GM23338 (cell line): ENCODE measurements around the gene MNX1. TPM values are rescaled to one million over a fixed set of nuclear protein-coding genes. Genes with fewer than 3 reads are reported as not detected.

Experiments
- ATAC-seq: fragments of 200-7000 bp; cut with Tn5 transposase; 3 replicates; pipeline ENCODE4 v1.9.1; 2020
- DNase-seq: peaks from one replicate; pipeline ENCODE4 v3.0.0-alpha.2; 2015; ENCODE audit warnings: low spot score
- H2AFZ ChIP-seq: fragments of 200-600 bp; sonication (generic); 2 replicates; pipeline ENCODE4 v1.8.0; 2016; ENCODE audit warnings: antibody characterized with exemption, mild to moderate bottlenecking, moderate library complexity
- H3F3A ChIP-seq: fragments of 200-600 bp; sonication (generic); replicated peaks from 2 replicates; pipeline ENCODE4 v1.8.0; 2017; ENCODE audit warnings: antibody characterized with exemption, mixed run types, low read depth
- H3K27ac ChIP-seq: fragments of 200-600 bp; sonication (generic); 2 replicates; pipeline ENCODE4 v1.6.1; 2016; ENCODE audit warnings: low read depth
- H3K27me3 ChIP-seq: fragments of 200-600 bp; sonication (generic); 2 replicates; pipeline ENCODE4 v1.8.0; 2016; ENCODE audit warnings: mild to moderate bottlenecking, mixed run types, moderate library complexity; ENCODE audit not compliant: insufficient read depth
- H3K36me3 ChIP-seq: fragments of 200-600 bp; sonication (generic); 2 replicates; pipeline ENCODE4 v1.8.0; 2016; ENCODE audit warnings: mild to moderate bottlenecking; ENCODE audit not compliant: insufficient read depth
- H3K4me1 ChIP-seq: fragments of 200-600 bp; sonication (generic); 2 replicates; pipeline ENCODE4 v1.8.0; 2016; ENCODE audit warnings: mild to moderate bottlenecking, moderate library complexity; ENCODE audit not compliant: insufficient read depth
- H3K4me2 ChIP-seq: fragments of 200-600 bp; sonication (generic); 2 replicates; pipeline ENCODE4 v1.7.1; 2017; ENCODE audit warnings: mixed run types
- H3K4me3 ChIP-seq: fragments of 200-600 bp; sonication (generic); 2 replicates; pipeline ENCODE4 v1.6.1; 2016; ENCODE audit warnings: mixed run types
- H3K79me2 ChIP-seq: fragments of 200-600 bp; sonication (generic); replicated peaks from 2 replicates; pipeline ENCODE4 v1.8.0; 2017; ENCODE audit warnings: mild to moderate bottlenecking; ENCODE audit not compliant: insufficient read depth
- H3K9me2 ChIP-seq: fragments of 200-600 bp; sonication (generic); 2 replicates; pipeline ENCODE4 v1.8.0; 2017; ENCODE audit not compliant: insufficient read depth
- H4K20me1 ChIP-seq: fragments of 200-600 bp; sonication (generic); replicated peaks from 2 replicates; pipeline ENCODE4 v1.8.0; 2017; ENCODE audit warnings: mild to moderate bottlenecking; ENCODE audit not compliant: insufficient read depth
- H3K27ac Mint-ChIP-seq: 2 replicates; pipeline ENCODE4 v1.8.0; 2020; ENCODE audit warnings: inconsistent platforms, mild to moderate bottlenecking, moderate library complexity, mixed read lengths
- H3K27me3 Mint-ChIP-seq: 3 replicates; pipeline ENCODE4 v1.8.0; 2022; ENCODE audit warnings: low read depth, mild to moderate bottlenecking, moderate library complexity, mixed read lengths, inconsistent platforms; ENCODE audit not compliant: insufficient read depth, poor library complexity
- H3K36me3 Mint-ChIP-seq: 3 replicates; pipeline ENCODE4 v1.8.0; 2021; ENCODE audit warnings: low read depth, mild to moderate bottlenecking, inconsistent platforms, moderate library complexity, mixed read lengths
- H3K4me1 Mint-ChIP-seq: 3 replicates; pipeline ENCODE4 v1.8.0; 2020; ENCODE audit warnings: mild to moderate bottlenecking, inconsistent platforms, mixed read lengths
- H3K4me3 Mint-ChIP-seq: 3 replicates; pipeline ENCODE4 v1.8.0; 2021; ENCODE audit warnings: moderate library complexity, mild to moderate bottlenecking, inconsistent platforms, mixed read lengths
- H3K9me3 Mint-ChIP-seq: 3 replicates; pipeline ENCODE4 v1.8.0; 2020; ENCODE audit warnings: moderate library complexity, mild to moderate bottlenecking, inconsistent platforms, mixed read lengths
- CREB1 ChIP-seq: fragments of 250-450 bp; sonication (Bioruptor Pico); IDR thresholded peaks from 2 replicates; pipeline ENCODE4 v1.5.0; 2020; ENCODE audit warnings: low read depth, mild to moderate bottlenecking, moderate library complexity
- EZH2 ChIP-seq: fragments of 200-600 bp; sonication (generic); IDR thresholded peaks from one replicate; pipeline ENCODE4 v1.8.0; 2017; ENCODE audit warnings: antibody characterized with exemption, mild to moderate bottlenecking, low read depth; ENCODE audit not compliant: unreplicated experiment
- JUNB ChIP-seq: IDR thresholded peaks from one replicate; pipeline ENCODE4 v1.6.1; 2016; ENCODE audit warnings: antibody characterized with exemption; ENCODE audit not compliant: unreplicated experiment
- POLR2AphosphoS5 ChIP-seq: IDR thresholded peaks from 2 replicates; pipeline ENCODE4 v1.6.1; 2016; ENCODE audit warnings: antibody characterized with exemption, low read depth
- ZNF331 ChIP-seq: fragments of 250-450 bp; sonication (Bioruptor Pico); IDR thresholded peaks from 2 replicates; pipeline ENCODE4 v1.5.0; 2020; ENCODE audit warnings: low read depth, mild to moderate bottlenecking, moderate library complexity
- polyA plus RNA-seq: library from polyadenylated mRNA; unstranded; fragments of >200 nt; fragmentation: Nextera tagmentation; extraction: Ambion mirVana; gene quantifications from 2 replicates; pipeline ENCODE4 v1.2.1, GENCODE V29; 2016
- total RNA-seq: library from RNA; depleted of rRNA; stranded (reverse); fragments of >200 nt; shearing (Covaris generic); gene quantifications from 2 replicates; pipeline ENCODE4 v1.2.3, GENCODE V29; 2014
- TF ChIP-seq, protein P1 (sequence below), 2 experiments: fragments of 200-600 bp in 1 of 2; sonication (generic) in 1 of 2; conservative IDR thresholded peaks; 2 replicates each; pipeline versions ENCODE4 v1.5.1 to v1.6.1; 2016 to 2017; ENCODE audit warnings: antibody characterized with exemption in 2 of 2, low read depth in 2 of 2, mild to moderate bottlenecking in 2 of 2, moderate library complexity in 1 of 2

Gene MNX1
- total and polyA plus RNA-seq, 2 experiments from 2014 or later = 0.14 to 0.24 TPM

DNA sequence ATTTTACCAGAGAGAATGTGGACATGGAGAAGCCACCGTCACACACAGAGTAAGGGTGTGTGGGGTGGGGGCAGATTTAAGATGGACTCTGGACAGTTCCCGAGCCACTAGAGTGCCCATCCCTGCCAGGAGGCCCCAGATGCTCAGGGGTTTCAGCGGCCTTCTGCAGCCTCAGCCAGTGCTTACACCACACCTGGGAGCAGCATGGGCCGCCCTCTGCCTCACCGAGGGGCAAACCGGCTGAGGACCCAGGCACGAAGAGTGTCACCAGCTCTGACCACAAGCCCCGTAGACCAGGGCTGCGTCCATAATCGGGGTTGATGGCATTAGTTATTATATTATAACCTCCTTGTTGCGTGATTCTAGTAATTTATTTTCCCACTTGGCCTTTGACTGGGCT lies 6.7 kb upstream of the MNX1 start:
- peak overlapping the region; percentile 17; the same call in 1 of the 3 replicates for H3K4me3 Mint-ChIP-seq
- no peak overlapping the region for H3K27ac Mint-ChIP-seq
- H3K27me3 Mint-ChIP-seq = peaks cover 98% of the 10 kb centered on the region
- no peaks in the 10 kb centered on the region for H3K36me3 Mint-ChIP-seq
- H2AFZ ChIP-seq = no peak overlapping the region
- H3K27me3 ChIP-seq = peaks cover 100% of the 10 kb centered on the region
- ATAC-seq (peak; percentile 3), DNase-seq (no peak)
- H3K4me3 ChIP-seq = peak overlapping the region; percentile 49
- no peaks in the 10 kb centered on the region for H3K9me2 ChIP-seq
- TF ChIP-seq EZH2 (peak; percentile 5), CREB1 (CRISPR knock-in tag) (no peak)
- peaks cover 79% of the 10 kb centered on the region for H3K4me1 ChIP-seq
- H3K4me2 ChIP-seq = peak overlapping the region; percentile 70
- H3K36me3 ChIP-seq = no peaks in the 10 kb centered on the region
- H3K4me1 Mint-ChIP-seq = peaks cover 57% of the 10 kb centered on the region
- peaks cover 38% of the 10 kb centered on the region for H3F3A ChIP-seq
- peaks cover 25% of the 10 kb centered on the region for H4K20me1 ChIP-seq
- H3K79me2 ChIP-seq = no peaks in the 10 kb centered on the region
- no peak overlapping the region for H3K27ac ChIP-seq
- H3K9me3 Mint-ChIP-seq = peaks cover 5% of the 10 kb centered on the region; the same call in 1 of the 3 replicates

DNA sequence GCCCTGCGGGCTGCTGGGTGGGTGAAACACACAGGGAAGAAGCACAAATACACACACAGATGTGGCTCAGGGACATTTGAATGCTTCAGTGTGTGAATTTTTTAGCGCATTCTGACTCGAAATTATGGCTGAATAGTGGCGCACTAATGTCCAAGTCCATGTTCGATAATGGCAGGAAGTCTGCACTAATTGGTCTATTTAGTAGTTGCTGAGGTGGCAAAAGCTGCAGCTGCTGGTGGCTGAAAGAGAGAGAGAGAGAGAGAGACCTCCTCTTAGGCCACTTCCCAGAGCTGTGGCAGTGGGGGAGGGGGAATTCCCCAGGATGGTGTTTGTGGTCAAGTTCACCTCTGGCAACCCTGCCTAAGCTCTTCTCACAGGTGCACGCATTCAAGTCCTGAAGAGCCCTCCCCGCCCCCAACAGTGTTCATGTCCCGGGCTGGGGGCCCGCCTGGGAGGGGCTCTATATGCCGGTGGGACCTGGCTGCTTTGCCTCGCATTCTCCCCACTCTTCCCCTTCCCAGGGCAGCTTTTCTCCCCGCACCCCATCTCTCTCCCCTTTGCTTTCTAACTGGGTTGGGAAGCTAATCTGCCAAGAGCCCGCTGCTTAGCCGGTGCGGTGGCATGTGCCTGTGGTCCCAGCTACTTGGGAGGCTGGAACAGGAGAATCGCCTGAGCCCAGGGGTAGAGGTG lies 6.0 kb upstream of the MNX1 start:
- H3K4me1 Mint-ChIP-seq = peaks cover 60% of the 10 kb centered on the region
- DNase-seq = peak; percentile 82

DNA sequence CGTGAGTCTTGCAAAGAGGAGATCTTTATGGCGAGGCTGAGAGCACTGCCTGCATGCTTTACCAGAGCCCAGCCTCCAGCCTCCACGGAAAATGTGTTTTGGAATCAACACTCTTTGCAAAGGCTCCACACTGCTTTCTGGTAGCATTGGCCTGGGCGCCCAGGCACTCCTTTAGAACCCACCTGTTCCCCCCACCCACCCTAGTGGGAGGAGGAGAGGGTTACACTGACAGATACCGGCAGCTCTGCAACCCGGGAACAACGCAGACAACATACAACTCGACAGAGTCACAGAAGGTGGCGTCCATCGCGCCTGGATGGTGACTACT lies 5.5 kb upstream of the MNX1 start:
- Mint-ChIP-seq H3K4me3 (0 out of 3 replicates have a peak overlapping the region, but pooled peaks have one; percentile 17), H3K9me3 (peaks cover 5% of the 10 kb centered on the region; the same call in 1 of the 3 replicates), H3K4me1 (peaks cover 63% of the 10 kb centered on the region), H3K36me3 (no peaks in the 10 kb centered on the region), H3K27ac (no peak overlapping the region), H3K27me3 (peaks cover 99% of the 10 kb centered on the region)
- no peaks in the 10 kb centered on the region for H3K36me3 ChIP-seq
- ATAC-seq (no peak), DNase-seq (no peak)
- peak overlapping the region; percentile 70 for H3K4me2 ChIP-seq
- H3K79me2 ChIP-seq = no peaks in the 10 kb centered on the region
- peak overlapping the region; percentile 49 for H3K4me3 ChIP-seq
- peaks cover 80% of the 10 kb centered on the region for H3K4me1 ChIP-seq
- no peak overlapping the region for H2AFZ ChIP-seq
- no peaks in the 10 kb centered on the region for H3K9me2 ChIP-seq
- H3F3A ChIP-seq = peaks cover 43% of the 10 kb centered on the region
- H4K20me1 ChIP-seq = peaks cover 26% of the 10 kb centered on the region
- no peak overlapping the region for H3K27ac ChIP-seq
- H3K27me3 ChIP-seq = peaks cover 100% of the 10 kb centered on the region
- TF ChIP-seq POLR2AphosphoS5 = no peak
- TF ChIP-seq, protein P1, sequence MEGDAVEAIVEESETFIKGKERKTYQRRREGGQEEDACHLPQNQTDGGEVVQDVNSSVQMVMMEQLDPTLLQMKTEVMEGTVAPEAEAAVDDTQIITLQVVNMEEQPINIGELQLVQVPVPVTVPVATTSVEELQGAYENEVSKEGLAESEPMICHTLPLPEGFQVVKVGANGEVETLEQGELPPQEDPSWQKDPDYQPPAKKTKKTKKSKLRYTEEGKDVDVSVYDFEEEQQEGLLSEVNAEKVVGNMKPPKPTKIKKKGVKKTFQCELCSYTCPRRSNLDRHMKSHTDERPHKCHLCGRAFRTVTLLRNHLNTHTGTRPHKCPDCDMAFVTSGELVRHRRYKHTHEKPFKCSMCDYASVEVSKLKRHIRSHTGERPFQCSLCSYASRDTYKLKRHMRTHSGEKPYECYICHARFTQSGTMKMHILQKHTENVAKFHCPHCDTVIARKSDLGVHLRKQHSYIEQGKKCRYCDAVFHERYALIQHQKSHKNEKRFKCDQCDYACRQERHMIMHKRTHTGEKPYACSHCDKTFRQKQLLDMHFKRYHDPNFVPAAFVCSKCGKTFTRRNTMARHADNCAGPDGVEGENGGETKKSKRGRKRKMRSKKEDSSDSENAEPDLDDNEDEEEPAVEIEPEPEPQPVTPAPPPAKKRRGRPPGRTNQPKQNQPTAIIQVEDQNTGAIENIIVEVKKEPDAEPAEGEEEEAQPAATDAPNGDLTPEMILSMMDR (conservative IDR thresholded peaks at IDR 0.05; ENCODE audit: low read depth in 2 of 2) = no peak

More for the DNA sequence above, 6.0 kb upstream of the MNX1 start:
- TF ChIP-seq ZNF331 (CRISPR knock-in tag) = no peak
- peak; percentile 80 for TF ChIP-seq EZH2
- no peak for TF ChIP-seq JUNB
- TF ChIP-seq, protein P1 (conservative IDR thresholded peaks at IDR 0.05; ENCODE audit: low read depth in 2 of 2) = no peak
- peaks cover 98% of the 10 kb centered on the region for H3K27me3 Mint-ChIP-seq
- H2AFZ ChIP-seq = no peak overlapping the region
- ATAC-seq = peak; percentile 2
- H3K79me2 ChIP-seq = no peaks in the 10 kb centered on the region
- H3K36me3 Mint-ChIP-seq = no peaks in the 10 kb centered on the region
- H3K27ac ChIP-seq = no peak overlapping the region
- H3K4me3 ChIP-seq = peak overlapping the region; percentile 49
- H3K9me2 ChIP-seq = no peaks in the 10 kb centered on the region
- H3K4me2 ChIP-seq = peak overlapping the region; percentile 70
- no peak overlapping the region for H3K27ac Mint-ChIP-seq
- H3K4me3 Mint-ChIP-seq = 0 out of 3 replicates have a peak overlapping the region, but pooled peaks have one; percentile 24
- H3K27me3 ChIP-seq = peaks cover 100% of the 10 kb centered on the region
- peaks cover 80% of the 10 kb centered on the region for H3K4me1 ChIP-seq
- H3F3A ChIP-seq = peaks cover 38% of the 10 kb centered on the region
- peaks cover 26% of the 10 kb centered on the region for H4K20me1 ChIP-seq
- peaks cover 5% of the 10 kb centered on the region; the same call in 1 of the 3 replicates for H3K9me3 Mint-ChIP-seq
- H3K36me3 ChIP-seq = no peaks in the 10 kb centered on the region
